HepG2 (cell line): ENCODE results near the gene BMPR1B.

Experiments
- AGO1 ChIP-seq: fragments of 200-400 bp; formaldehyde crosslinking; IDR thresholded peaks from 2 replicates; pipeline ENCODE4 v1.6.1; 2017; ENCODE audit warnings: mild to moderate bottlenecking, low read depth, low read length, moderate library complexity; ENCODE audit not compliant: poor library complexity, severe bottlenecking
- JUND ChIP-seq: sonication (generic); formaldehyde crosslinking; IDR thresholded peaks from 2 replicates; pipeline ENCODE4 v1.8.0; 2022; ENCODE audit warnings: mild to moderate bottlenecking, missing genetic modification reagents
- NONO ChIP-seq, 2 experiments: fragments of 450-650 bp in 1 of 2; sonication (generic) in 1 of 2; formaldehyde crosslinking in 1 of 2; IDR thresholded peaks in 1 of 2; conservative IDR thresholded peaks in 1 of 2; 2 replicates each; pipeline versions ENCODE4 v1.6.1 to v1.8.0; 2017 to 2022; ENCODE audit warnings: mild to moderate bottlenecking in 1 of 2, missing genetic modification reagents in 1 of 2, moderate library complexity in 1 of 2
- PAXIP1 ChIP-seq: sonication (generic); formaldehyde crosslinking; conservative IDR thresholded peaks from 2 replicates; pipeline ENCODE4 v1.4.0; 2020; ENCODE audit warnings: mild to moderate bottlenecking, missing genetic modification reagents, moderate library complexity
- SKIL ChIP-seq: sonication (generic); formaldehyde crosslinking; IDR thresholded peaks from 2 replicates; pipeline ENCODE4 v1.8.0; 2022; ENCODE audit warnings: missing genetic modification reagents, mild to moderate bottlenecking, moderate library complexity, borderline replicate concordance
- SMC3 ChIP-seq: IDR thresholded peaks from 2 replicates; pipeline ENCODE4 v1.6.1; 2011; ENCODE audit warnings: low read length, improper control_type of control experiment
- SNAPC2 ChIP-seq: sonication (generic); formaldehyde crosslinking; IDR thresholded peaks from 2 replicates; pipeline ENCODE4 v1.8.1; 2022; ENCODE audit warnings: mild to moderate bottlenecking, missing genetic modification reagents
- TAF1 ChIP-seq: sonication (generic); formaldehyde crosslinking; IDR thresholded peaks from 2 replicates; pipeline ENCODE4 v1.4.0; 2020; ENCODE audit warnings: missing genetic modification reagents
- U2AF1 ChIP-seq: fragments of 200-400 bp; formaldehyde crosslinking; optimal IDR thresholded peaks from 2 replicates; pipeline ENCODE3; 2017; ENCODE audit warnings: mild to moderate bottlenecking, low read depth, low read length
- U2AF2 ChIP-seq: fragments of 200-400 bp; formaldehyde crosslinking; IDR thresholded peaks from 2 replicates; pipeline ENCODE4 v1.6.1; 2017; ENCODE audit warnings: low read depth, mild to moderate bottlenecking, low read length
- YY1 ChIP-seq: IDR thresholded peaks from 2 replicates; pipeline ENCODE4 v1.6.1; 2011; ENCODE audit warnings: low read length, low read depth, moderate library complexity, mild to moderate bottlenecking; ENCODE audit not compliant: insufficient read depth, insufficient replicate concordance
- ZBTB40 ChIP-seq, 2 experiments: fragments of 450-650 bp in 1 of 2; sonication (generic) in 1 of 2; formaldehyde crosslinking in 1 of 2; IDR thresholded peaks; 2 replicates each; pipeline versions ENCODE4 v1.6.1 to v1.8.0; 2016 to 2022; ENCODE audit warnings: antibody characterized with exemption in 1 of 2, mild to moderate bottlenecking in 1 of 2, missing genetic modification reagents in 1 of 2
- TF ChIP-seq, protein P1 (sequence below): sonication (generic); formaldehyde crosslinking; IDR thresholded peaks from 2 replicates; pipeline ENCODE4 v1.5.0; 2020; ENCODE audit warnings: mild to moderate bottlenecking, missing genetic modification reagents, moderate library complexity

DNA sequence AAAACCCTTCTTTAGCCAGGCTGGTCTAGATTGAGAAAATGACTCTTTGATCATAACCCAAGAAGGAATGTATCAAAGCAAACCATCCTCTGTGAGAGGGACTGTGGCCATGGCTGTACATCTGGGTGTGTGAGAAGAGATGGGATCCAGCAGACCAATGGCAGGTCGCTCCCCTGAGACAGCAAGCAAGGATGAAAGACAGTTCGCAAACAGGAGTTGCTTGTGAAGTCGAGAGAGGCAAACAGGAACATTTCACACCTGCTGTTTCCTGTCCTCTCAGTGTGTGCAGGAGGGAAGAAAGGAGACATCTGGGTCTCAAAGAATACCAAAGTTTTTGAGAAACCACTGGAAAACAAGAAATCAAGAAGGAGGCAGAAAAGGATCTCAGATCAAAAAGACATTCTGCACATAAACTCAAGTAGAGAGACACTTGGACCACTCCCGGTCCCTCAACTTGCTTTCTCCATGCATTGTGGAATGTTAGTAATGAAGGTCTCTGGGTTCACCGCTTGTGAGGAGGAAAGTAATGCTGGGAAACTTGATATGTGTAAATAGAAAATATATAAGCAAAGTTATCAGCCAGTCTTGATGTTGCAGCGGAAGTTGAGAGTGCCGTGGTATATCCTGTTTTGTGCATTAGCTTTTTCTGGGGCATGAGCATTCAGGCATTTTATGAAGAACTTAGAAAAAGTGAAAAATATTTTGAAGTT lies 327.5 kb downstream of the BMPR1B start:
- TF ChIP-seq TAF1 (CRISPR knock-in tag) (no peak), YY1 (no peak), SMC3 (no peak), SNAPC2 (CRISPR knock-in tag) (no peak), NONO (IDR thresholded peaks at IDR 0.05) (no peak), NONO (CRISPR knock-in tag; conservative IDR thresholded peaks at IDR 0.05) (no peak), U2AF1 (no peak), ZBTB40 (IDR thresholded peaks at IDR 0.05) (no peak), ZBTB40 (CRISPR knock-in tag; IDR thresholded peaks at IDR 0.05) (no peak), PAXIP1 (CRISPR knock-in tag) (no peak), JUND (CRISPR knock-in tag) (no peak), SKIL (CRISPR knock-in tag) (no peak), U2AF2 (no peak), AGO1 (no peak)
- TF ChIP-seq, protein P1, sequence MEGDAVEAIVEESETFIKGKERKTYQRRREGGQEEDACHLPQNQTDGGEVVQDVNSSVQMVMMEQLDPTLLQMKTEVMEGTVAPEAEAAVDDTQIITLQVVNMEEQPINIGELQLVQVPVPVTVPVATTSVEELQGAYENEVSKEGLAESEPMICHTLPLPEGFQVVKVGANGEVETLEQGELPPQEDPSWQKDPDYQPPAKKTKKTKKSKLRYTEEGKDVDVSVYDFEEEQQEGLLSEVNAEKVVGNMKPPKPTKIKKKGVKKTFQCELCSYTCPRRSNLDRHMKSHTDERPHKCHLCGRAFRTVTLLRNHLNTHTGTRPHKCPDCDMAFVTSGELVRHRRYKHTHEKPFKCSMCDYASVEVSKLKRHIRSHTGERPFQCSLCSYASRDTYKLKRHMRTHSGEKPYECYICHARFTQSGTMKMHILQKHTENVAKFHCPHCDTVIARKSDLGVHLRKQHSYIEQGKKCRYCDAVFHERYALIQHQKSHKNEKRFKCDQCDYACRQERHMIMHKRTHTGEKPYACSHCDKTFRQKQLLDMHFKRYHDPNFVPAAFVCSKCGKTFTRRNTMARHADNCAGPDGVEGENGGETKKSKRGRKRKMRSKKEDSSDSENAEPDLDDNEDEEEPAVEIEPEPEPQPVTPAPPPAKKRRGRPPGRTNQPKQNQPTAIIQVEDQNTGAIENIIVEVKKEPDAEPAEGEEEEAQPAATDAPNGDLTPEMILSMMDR (CRISPR knock-in tag), result no peak
